Hepatic stellate cell (primary cell): ENCODE data around the gene TTYH2.

Experiments
- DNase-seq: peaks from one replicate; pipeline ENCODE4 v3.0.0; 2011; ENCODE audit warnings: low spot score

TTYH2 gene

GRCh38 chr17:74289688-74290087 is 76.3 kb downstream of the TTYH2 start:
- DNase-seq, result no peak

GRCh38 chr17:74290340-74290739 is 77.0 kb downstream of the TTYH2 start:
- no peak for DNase-seq

GRCh38 chr17:74292495-74292894 is 79.1 kb downstream of the TTYH2 start:
- no peak for DNase-seq

GRCh38 chr17:74295625-74296547 is 82.5 kb downstream of the TTYH2 start:
- no peak for DNase-seq

GRCh38 chr17:74296548-74296936 is 83.2 kb downstream of the TTYH2 start:
- DNase-seq, result no peak

DNA sequence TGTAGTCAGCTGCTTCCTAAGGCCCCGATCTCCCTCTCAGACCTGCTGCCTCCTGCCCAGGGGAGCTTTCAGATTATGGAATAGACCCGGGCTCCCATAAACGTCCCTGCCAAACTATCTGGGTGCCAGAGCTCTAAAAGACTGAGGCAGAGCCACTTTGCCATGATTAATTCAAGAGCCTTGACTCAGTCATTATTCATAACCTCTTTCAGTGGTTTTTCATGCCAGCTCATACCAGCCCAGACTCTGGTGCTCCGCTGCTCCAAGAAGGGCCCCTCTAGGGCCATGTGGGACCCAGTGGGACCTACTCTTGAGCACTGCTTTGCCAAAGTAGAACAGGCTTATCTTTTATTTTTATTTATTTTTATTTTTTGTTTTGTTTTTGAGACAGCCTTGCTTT is 84.6 kb downstream of the TTYH2 start:
- no peak for DNase-seq

DNA sequence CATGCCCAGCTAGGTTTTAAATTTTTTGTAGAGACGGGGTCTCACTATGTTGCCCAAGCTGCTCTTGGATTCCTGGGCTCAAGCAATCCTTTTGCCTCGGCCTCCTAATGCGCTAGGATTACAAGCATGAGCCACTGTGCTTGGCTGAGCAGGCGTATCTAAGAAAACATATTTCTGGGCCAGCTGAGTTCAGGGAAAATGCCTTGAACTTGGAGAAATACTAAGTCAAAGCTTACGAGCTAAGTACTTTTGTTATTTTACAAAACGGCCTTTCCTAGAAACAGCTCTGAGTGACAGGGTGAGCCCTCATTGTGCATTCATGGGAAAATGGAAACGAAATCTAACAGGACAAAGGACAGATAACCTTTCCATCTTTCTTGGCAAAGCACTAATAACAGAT is 85.4 kb downstream of the TTYH2 start:
- no peak for DNase-seq

- no peak for DNase-seq
Measured at GRCh38 chr17:74299226-74300009, 86.0 kb downstream of the TTYH2 start.

DNA sequence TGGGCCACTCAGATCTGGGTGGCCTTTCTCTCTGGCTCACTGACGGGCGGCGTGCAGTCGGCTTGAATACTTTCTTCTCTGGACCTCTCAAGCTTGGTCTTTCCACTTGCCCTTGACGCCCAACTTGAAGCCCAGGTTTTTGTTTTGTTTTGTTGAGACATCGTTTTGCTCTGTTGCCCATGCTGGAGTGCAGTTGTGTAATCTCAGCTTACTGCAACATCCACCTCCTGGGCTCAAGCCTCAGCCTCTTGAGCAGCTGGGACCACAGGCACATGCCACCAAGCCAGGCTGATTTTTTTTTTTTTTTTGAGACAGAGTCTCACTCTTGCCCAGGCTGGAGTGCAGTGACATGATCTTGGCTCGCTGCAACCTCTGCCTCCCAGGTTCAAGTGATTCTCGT is 89.9 kb downstream of the TTYH2 start:
- DNase-seq, result no peak

DNA sequence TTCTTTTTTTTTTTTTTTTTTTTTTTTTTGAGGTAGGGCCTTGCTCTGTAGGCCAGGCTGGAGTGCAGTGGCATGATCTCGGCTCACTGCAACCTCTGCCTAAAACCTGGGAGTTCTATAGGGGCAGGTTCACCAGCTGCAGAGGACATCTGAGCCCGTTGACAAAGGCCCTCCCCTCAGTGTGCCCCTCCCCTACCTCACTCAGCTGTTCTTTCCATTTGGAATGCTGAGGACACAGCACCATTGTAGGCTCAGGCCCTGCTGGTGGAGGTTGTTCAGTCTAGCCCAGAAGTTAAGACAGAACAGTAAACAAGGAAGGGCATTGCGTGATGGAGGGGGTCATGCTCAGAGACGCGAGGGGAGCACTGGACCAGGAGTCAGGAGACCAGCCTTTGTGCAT is 90.8 kb downstream of the TTYH2 start:
- DNase-seq, result no peak

GRCh38 chr17:74305865-74306654 is 92.7 kb downstream of the TTYH2 start:
- no peak for DNase-seq

DNA sequence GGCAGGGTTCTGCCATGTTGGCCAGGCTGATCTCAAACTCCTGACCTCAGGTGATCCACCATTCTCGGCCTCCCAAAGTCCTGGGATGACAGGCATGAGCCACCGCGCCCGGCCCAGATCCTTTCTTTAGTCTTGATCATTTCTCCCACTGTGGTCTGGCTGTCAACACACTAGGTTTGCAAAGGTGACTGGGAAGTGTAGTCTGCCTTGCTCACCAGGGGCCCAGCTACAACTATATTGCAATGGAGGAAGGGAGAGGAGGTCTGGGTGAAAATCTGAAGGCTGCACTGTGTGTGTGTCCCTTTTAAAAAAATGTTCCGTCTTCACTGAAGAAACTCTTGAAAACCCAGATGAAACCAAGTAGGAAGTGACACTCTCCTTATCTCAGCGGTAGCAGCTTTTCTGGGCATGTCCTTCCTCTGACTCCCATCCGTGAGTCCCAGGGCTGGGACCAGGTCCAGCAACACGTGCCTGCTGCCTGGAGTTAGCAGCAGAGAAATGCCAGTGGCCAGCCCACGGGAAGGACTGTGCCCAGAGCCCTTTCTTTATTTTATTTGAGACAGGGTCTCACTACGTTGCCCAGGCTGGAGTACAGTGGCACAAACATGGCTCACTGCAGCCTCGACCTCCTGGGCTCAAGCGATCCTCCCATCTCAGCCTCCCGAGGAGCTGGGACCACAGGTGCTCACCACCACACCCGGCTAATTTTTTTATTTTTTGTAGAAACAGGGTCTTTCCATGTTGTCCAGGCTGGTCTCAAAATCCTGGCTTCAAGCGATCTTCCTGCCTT is 94.8 kb downstream of the TTYH2 start:
- no peak for DNase-seq

DNA sequence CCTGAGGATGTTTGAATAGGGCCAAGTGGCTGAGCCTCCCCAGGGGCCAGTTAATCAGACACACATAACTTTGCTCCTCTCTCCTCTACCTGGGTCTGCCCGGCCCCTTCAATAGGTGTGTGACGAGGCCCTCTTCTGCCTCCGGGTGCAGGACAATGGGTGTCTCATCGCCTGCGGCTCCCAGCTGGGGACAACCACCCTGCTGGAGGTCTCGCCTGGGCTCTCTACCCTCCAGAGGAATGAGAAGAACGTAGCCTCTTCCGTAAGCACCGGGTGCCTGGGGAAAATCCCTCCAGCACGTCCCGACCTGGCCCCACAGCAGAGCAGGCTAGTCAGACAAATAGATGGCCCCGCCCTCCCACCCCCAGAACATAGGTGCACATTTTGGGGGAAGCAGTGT is 96.5 kb downstream of the TTYH2 start:
- no peak for DNase-seq
